GM21423 (cell line): Measurements from ENCODE around the gene SOX5.
"Not testable (repeated sequence)": the region's sequence is repeated elsewhere in the genome, so short reads cannot be mapped to it uniquely, and the experiment has no call there.

Source experiments
- ATAC-seq: cut with Tn5 transposase; IDR thresholded peaks from one replicate; pipeline ENCODE4 v1.9.1; 2021; ENCODE audit warnings: mild to moderate bottlenecking, moderate library complexity; ENCODE audit not compliant: unreplicated experiment

SOX5 gene

DNA sequence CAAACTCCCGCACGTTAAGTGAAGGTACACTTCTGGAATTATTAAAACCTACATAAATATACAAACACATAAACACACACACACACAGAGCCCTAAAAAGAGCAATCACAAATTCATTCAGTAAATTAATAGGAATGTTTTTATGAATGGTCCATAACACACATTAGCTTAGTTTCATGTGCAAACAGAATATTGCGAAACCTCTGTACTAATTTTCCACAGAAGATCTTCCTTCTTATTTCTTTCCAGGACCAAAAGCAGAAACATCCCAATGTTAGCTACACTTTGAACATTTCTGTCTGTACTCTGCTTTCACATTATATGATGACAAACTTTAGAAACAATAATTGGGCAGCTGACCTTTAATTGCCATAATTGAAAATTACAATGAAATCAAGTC is 101.6 kb downstream of the SOX5 start:
- ATAC-seq: no peak

DNA sequence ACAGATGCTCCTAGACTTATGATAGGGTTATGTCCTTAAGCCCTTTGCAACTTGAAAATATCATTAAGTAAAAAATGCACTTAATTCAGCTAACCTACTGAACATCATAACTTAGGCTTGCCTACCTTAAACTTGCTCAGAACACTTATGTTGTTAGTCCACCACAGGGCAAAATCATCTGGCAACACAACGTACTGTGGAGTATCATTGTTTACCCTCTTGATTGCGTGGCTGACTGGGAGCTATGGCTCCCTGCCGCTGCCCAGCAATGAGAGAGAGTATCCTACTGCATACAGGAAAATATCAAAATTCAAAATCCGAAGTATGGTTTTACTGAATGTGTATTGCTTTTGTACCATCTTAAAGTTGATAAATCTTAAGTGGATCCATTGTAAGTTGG is 105.5 kb downstream of the SOX5 start:
- no peak for ATAC-seq

DNA sequence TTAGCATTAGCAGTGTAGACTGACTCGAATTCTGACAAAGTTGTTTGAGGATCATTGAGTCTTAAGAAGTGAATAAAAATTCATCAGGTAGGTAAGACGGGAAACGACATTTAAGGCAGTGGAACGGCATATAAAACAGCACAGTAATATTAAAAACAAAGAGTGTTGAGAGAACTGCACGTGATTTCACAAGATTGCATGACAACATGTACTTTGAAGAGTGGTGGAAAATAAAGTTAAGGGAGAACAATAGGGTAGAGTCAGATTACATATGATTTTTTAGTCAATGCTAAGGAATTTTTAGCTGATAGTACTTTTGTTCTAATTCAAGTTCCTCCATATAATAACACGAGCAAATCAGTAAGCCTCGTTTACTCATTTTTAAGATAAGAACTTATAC is 115.4 kb downstream of the SOX5 start:
- no peak for ATAC-seq

DNA sequence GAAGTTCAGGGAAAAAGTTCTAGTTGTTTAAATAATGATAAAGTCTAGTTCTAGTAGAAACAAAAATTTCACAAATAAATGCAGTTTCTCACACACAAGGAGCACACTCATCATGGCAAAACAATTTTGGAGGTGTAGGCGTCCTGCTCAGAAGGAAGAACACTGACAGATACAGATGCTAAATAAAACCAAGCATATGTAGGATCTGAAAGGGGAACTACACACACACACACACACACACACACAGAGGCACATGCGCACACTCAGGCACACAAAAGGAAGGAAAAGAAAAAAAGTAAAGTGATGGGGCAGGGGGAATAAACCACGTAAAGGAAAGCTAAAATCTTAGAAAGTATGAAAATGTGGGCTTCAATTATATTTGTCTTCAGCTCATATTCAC is 117.7 kb downstream of the SOX5 start:
- no peak for ATAC-seq

DNA sequence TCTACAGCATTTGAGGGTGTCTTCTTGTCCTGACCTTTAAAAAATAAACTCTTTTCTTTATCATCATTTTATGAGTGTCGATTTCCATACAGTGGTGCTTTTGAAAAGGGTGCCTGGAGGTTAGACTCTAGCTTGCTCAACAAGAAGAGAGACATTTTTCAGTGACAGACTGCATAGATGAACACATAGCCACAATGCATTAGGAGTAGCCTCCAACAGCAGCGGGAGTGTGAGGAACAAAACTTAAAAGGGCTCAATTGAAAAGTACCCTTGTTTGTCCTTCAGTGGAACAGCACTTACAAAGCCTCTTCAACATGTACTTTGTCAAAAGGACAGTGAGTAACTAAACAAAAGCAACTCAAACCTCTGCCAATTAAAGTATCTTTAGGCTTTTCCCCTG is 119.3 kb downstream of the SOX5 start:
- ATAC-seq: no peak

DNA sequence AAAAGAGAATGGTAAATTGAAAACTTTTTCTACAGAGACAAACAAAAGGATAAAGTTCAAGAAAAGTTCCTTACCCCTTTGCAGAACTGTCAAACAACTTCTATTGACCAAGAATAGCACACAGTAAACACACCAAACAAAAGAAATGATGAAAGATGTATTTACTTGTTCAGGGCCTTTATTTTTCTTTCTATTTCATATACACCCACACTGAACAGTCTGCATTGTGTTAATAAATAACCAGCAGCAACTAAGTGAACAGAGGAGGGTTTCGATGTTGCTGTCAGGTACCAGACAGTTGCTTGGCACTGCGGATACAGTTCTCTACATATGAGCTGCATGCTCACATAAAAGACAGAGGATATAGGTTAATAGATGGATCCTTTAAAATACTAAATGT is 122.1 kb downstream of the SOX5 start:
- ATAC-seq: no peak

DNA sequence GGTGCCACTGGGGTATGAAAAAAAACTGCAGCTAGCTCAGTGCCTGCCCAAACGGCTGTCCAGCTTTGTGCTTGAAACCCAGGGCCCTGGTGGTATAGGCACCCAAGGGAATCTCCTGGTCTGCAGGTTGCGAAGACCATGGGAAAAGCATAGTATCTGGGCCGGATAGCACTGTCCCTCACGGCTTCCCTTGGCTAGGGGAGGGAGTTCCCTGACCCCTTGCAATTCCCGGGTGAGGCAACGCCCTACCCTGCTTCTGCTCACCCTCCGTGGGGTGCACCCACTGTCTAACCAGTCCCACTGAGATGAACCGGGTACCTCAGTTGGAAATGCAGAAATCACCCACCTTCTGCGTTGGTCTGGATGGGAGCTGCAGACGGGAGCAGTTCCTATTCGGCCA is 124.3 kb downstream of the SOX5 start:
- ATAC-seq: not testable (repeated sequence)

DNA sequence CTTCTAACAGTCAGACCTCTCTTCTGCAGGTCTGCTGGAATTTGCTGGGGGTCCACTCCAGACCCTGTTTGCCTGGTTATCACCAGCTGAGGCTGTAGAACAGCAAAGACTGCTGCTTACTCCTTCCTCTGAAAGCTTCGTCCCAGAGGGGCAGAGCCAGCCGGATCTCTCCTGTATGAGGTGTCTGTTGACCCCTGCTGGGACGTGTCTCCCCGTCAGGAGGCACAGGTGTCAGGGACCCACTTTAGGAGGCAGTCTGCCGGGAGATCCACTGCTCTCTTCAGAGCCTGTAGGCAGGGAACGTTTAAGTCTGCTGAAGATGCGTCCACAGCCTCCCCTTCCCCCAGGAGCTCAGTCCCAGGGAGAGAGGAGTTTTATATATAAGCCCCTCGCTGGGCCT is 125.1 kb downstream of the SOX5 start:
- no peak for ATAC-seq

DNA sequence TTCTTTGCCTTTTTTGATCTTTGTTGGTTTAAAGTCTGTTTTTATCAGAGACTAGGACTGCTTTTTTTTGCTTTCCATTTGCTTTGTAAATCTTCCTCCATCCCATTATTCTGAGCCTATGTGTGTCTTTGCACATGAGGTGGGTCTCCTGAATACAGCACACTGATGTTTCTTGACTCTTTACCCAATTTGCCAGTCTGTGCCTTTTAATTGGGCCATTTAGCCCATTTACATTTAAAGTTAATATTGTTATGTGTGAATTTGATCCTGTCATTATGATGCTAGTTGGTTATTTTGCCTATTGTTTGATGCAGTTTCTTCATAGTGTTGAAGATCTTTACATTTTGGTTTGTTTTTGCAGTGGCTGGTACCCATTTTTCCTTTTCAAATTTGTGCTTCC is 126.6 kb downstream of the SOX5 start:
- ATAC-seq: not testable (repeated sequence)

DNA sequence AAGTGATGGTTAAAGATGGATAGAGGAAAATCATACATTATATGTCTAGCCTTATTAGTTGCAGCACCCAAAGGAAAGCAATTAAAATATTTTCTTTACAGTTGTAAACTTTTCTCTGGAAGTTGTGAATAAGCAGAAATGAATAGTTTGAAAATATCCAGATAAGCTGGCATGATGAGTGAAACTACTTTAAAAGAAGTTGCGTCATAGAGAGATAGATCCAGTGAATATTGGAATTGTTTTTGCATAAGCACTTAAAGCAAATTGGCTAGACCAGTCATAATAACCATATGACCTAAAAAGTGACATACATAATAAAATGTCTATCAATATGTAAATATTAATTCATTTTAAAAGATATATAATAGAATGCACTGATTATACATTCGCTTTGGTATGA is 132.1 kb downstream of the SOX5 start:
- ATAC-seq: no peak

DNA sequence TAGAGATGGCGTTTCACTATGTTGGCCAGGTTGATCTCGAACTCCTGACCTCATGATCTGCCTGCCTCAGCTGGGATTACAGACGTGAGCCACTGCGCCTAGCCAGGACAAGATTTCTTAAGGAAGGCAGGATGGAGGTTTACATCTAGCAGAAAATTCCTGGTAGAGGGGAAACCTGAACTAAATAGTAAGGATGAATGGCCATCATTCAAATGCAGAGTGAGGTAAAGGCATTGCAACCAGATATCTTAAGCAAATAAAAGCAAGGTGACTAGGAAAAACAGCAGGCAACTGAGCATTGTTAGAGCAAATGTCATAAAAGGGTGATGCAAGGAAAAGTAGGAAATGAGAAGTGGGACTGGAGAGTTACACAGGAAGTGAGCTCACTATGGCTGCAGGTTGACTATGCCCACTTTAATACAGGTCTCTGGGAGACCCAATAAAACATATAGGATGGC is 133.0 kb downstream of the SOX5 start:
- no peak for ATAC-seq

DNA sequence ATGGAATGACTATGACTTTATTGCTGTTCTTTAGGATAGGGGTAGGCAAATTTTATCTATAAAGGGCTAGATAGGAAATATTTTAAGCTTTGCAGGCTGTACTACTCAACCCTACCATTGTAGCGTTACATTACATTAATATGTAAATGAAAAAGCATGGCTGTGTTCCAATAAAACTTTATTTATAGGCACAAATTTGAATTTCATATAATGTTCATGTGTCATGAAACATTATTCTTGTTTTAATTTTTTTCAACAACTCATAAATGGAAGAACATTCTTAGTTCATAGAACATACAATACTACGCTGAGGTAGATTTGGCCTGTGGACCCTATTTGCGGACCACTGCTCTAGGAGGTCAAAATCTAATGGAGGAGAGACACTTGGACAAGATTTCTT is 133.7 kb downstream of the SOX5 start:
- no peak for ATAC-seq

DNA sequence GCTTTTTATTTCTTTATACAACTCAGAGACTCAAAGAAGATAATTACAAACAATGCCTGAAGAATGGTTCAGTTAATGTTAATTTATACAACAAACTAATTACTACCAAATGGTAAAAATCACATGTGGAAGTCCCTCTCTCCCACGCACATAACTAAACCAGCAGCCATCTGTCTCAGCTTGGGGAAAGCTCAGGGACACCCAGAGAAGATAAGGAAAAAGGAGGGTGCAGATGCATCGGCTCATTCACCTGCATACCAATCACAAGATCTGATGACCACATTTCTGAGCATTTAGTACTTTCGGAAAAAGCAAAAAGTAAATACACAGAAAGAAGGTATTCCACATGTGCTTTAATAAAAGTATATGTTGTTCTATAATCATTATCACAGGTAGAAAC is 136.3 kb downstream of the SOX5 start:
- no peak for ATAC-seq

DNA sequence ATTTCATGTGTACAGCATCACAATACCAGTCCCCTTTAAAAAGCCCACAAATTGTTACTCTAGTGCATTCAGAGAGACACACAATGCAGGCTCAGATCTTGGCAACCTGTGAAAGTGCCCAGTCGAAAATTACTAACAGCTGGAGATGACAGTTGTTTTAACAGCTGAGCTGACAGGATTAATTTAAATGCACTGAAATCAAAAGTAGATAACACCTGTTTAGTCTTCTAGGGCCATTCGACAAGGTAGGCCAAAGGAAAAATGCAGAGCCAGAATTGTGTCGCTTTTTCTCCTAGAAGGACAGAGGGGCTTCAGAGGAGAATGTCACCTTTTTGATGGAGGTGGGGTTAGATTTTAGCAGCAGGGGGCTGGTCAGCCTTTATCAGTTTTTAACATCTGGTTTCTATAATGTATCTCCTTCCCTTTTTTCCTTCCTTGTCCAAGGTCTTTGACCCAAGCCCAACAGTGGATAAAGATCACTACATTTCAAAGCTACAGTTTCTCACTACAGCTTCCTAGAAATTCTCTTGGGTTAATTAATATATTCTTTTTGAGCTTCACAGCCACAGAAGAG is 139.1 kb downstream of the SOX5 start:
- ATAC-seq: no peak

DNA sequence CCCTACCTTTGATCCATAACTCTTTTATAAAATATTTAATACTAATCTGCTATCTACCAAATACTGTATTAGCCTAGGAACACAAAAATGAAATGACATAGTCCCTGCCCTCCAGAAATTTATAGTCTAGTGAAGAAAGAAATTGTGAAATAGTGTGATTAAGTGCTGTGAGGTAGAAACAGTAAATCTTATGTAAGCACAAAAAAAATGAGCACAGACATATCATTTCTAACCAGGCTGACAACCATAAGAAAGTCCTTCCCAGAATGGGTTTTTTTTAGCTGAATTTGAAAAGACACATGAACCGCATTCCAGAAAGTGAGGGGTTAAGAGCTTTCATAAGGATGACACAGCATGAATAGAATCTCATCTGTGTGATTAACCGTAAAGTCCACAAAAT is 145.9 kb downstream of the SOX5 start:
- no peak for ATAC-seq

DNA sequence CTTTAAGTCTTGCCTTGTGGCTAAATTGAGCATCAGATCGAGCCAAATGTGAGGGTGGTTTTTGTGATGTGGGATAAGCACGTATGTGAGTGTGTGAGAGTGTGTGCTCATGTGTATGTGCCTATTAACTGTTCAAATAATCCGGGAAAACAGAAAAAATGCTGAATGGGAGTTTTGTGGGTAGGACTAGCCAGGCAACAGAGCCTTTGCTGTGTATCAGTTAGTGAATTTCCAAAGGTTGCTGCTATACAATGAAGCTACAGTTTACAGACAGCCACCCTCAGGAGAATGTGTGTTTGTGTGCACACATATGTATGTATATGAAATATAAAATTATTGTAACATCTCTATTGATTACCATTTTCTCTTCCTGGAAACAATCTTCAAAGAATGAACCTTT is 154.0 kb downstream of the SOX5 start:
- no peak for ATAC-seq

DNA sequence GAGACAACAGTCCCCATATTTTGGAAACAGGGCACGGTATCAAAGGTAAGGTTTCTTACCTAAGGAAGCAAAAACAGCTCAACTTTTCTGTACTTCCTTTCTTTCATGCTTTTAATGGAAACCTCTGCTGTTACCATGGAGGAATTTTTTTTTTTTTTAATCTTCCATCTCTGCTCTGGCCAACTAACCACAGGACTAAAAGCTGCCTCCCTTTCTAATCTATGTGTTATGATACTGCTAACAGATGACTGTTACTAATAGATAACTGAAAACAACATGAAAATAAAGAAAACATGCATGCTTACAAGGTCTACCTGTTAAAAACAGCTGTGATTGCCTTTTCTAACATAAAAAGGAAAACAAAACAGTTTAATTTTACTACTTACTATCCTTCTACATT is 168.4 kb downstream of the SOX5 start:
- no peak for ATAC-seq

DNA sequence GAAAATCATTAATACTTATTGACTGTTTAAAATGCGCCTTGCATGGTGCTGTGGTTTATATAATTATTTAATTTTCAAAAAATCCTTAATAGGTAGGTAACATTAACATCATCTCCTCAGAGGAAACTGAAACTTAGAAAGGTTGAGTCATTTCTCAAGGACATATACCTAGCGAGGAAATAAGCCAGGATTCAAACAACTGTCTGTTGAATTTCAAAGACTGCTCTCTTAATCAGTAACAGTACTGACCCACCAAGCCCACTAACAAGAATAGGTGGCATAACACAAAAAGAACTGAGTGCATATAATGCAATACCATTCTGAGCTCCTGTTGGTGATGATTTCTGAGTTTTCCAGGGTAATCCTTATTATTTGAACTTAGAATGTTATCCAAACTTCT is 174.3 kb downstream of the SOX5 start:
- ATAC-seq: no peak

DNA sequence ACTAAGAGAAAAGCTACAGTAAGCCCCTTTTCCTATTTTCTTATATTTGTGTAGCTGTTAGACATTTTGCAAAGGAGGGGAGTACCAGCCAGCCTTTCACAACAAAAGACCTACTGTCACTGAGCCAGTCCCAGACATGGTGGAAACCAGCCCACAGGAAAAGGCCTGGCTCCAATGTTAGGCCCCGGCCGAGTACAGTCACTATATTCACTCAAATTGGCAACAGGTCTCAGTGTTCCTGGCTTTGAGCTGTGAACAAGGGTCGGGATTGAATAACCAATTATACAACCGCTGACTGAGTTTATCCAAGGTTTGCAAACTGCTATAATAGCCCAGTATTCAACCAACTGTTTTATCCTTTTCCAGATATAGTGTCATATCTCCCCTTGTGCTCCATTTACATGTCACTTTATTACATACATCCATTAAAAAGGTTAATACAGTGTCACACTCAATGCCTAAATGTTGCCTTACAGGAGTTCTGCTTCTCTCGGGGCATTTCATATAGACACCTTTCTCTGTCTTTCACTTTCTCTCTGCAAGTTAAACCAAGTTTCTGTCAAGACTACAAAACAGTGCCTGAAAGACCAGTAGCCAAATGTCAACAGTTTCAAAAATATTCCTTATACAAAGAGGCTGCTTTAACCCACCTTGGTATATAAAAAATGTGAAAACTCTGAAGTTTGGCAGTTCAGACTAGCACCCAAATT is 178.1 kb downstream of the SOX5 start:
- no peak for ATAC-seq

DNA sequence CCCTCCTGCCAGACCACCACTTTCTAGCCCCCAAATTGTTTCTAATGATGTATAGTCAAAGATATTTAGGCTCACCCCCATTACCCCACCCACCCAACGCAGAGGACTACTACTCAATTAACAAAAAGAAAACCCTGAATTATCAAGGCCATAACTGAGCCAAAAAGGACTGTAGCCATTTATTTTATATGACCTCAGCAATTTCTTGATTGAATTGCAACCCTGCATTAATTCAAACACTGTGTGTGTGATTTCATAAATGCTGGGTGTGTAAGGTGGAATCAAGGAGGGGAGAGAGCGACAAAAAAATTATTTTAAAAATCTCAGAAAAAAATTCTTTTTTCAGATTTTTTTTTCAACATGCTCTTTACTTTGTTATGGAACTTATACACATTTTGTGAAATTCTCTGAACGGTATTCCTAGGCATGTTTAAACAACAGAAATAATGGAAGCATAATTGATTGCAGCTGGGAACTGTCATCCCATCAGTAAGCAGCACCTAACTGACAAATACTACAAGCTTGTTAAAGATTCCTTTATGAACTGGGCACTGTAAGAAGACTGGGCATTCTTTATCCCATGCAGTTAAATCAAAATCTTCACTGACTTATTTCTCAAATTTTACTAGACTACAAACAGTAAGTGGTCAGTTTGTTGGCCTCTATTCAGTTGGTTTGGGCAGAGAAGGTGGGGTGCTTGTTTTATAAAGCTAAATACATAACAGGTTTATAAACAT is 179.1 kb downstream of the SOX5 start:
- ATAC-seq: no peak

DNA sequence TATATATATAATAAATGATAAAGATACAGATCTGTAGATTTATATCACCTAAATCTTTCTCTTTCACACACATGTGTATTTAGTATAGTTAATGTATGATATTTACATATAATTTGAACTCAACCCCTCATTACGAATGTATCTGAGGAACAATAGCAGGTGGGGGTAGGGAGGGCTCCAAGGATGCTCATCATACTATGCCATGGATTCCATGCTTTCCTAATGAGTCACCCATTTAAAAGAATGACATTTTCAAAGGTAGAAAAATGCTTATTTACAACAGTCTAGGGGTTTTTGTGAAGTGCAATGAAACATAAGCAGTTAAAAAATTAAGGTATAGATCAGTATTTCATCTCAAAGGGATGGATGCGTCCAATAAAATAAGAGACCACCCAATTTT is 181.6 kb downstream of the SOX5 start:
- ATAC-seq: no peak

DNA sequence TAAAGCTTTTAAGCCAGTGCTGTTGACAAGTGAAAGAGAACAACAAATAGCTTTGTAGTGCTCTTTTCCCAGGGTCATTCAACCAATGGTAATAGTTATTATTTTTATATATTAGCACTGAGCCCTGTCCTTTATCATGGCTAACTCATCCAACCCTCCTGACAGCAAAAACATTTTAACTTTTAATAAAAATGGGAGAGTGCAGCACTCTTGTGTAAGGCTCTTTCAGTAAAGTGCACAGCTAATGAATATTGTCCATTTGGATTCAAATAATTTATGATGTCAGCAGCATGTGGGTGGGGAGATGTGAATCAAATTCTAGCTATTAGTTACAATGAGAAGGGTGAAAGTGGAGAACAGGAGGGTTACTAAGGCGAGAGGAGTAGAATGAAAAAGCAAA is 185.7 kb downstream of the SOX5 start:
- ATAC-seq: no peak
